MM.1S (cell line): Measurements from ENCODE around the gene AKAP8L.

Experiments
- CTCF ChIP-seq: fragments of 300-600 bp; sonication (generic); IDR thresholded peaks from 2 replicates; pipeline ENCODE4 v1.5.1; 2016; ENCODE audit warnings: antibody characterized with exemption, low read length, mixed read lengths
- EZH2 ChIP-seq: fragments of 300-600 bp; sonication (generic); optimal IDR thresholded peaks from 2 replicates; pipeline ENCODE3; 2017; ENCODE audit warnings: low read depth, mild to moderate bottlenecking, antibody characterized with exemption, low read length, mixed read lengths

DNA sequence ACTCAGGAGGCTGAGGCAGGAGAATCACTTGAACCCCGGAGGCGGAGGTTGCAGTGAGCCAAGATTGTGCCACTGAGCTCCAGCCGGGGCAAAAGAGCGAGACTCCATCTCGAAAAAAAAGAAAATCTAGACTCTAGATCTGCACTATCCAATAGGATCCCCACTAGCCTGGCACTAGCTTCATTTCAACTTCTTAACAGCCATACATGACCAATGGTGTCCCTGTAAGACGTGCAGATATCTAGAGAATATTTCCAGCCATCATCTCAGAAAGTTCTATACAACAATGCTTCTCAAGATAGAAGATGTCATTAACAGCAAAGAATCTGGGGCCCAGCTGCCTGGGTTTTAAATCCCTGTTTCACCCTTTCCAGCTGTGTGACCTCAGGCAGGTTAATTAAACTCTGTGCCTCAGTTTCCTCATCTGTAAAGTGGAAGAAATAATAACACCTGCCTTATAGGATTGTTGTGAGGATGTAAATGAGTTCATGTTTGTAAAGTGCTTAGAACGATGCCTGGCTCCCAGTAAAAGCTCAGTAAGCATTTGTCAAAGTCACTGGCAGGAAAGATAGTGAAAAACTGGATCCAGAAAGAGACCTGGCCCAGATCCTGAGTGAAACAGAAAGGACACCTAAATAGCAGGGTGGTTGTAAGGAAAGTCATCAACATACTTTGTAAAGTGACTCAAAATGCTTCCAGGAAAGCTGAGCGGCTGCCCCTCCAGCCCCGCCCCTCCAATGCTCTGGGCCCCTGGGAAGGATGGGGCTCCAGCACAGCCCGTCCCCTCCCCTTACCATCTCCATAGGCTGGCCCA is 17.4 kb upstream of the AKAP8L start:
- TF ChIP-seq CTCF (no peak), EZH2 (no peak)
